HepG2 (cell line): ENCODE results near the gene SP140L.

Source experiments
- ELF3 ChIP-seq: IDR thresholded peaks from 2 replicates; pipeline ENCODE4 v1.6.1; 2016; ENCODE audit warnings: missing genetic modification reagents, missing compliant biosample characterization
- ESRRA ChIP-seq: sonication (generic); formaldehyde crosslinking; IDR thresholded peaks from 2 replicates; pipeline ENCODE4 v1.5.1; 2020; ENCODE audit warnings: mild to moderate bottlenecking, low read depth, missing genetic modification reagents
- EZH2 ChIP-seq: conservative IDR thresholded peaks from 2 replicates; pipeline ENCODE4 v1.6.1; 2012; ENCODE audit warnings: mild to moderate bottlenecking, low read depth, low read length, moderate library complexity
- HDAC6 ChIP-seq: fragments of 200-600 bp; sonication (generic); IDR thresholded peaks from 2 replicates; pipeline ENCODE4 v1.7.0; 2017; ENCODE audit warnings: mild to moderate bottlenecking, antibody characterized with exemption, low read length, low read depth
- HNF4G ChIP-seq, 2 experiments: sonication (generic) in 1 of 2; formaldehyde crosslinking in 1 of 2; IDR thresholded peaks; 2 replicates each; pipeline versions ENCODE4 v1.4.0 to v1.6.1; 2011 to 2020; ENCODE audit warnings: borderline replicate concordance in 2 of 2, low read depth in 2 of 2, mild to moderate bottlenecking in 2 of 2, low read length in 1 of 2, missing genetic modification reagents in 1 of 2, moderate library complexity in 1 of 2
- MXI1 ChIP-seq: IDR thresholded peaks from 3 replicates; pipeline ENCODE4 v1.6.1; 2012; ENCODE audit warnings: low read depth, low read length, inconsistent platforms, borderline replicate concordance
- TARDBP ChIP-seq: sonication (generic); formaldehyde crosslinking; IDR thresholded peaks from 2 replicates; pipeline ENCODE4 v1.8.0; 2022; ENCODE audit warnings: mild to moderate bottlenecking, missing genetic modification reagents
- TCF7L2 ChIP-seq: IDR thresholded peaks from 2 replicates; pipeline ENCODE4 v1.6.1; 2011; ENCODE audit warnings: mild to moderate bottlenecking, low read depth, low read length, moderate library complexity
- ZNF34 ChIP-seq: sonication (generic); formaldehyde crosslinking; IDR thresholded peaks from 2 replicates; pipeline ENCODE4 v1.4.0; 2020; ENCODE audit warnings: mild to moderate bottlenecking, missing genetic modification reagents, borderline replicate concordance
- TF ChIP-seq, protein P1 (sequence below): IDR thresholded peaks from 2 replicates; pipeline ENCODE4 v1.6.1; 2016; ENCODE audit warnings: control low read depth
- TF ChIP-seq, protein P2 (sequence below): sonication (generic); formaldehyde crosslinking; IDR thresholded peaks from 2 replicates; pipeline ENCODE4 v1.5.0; 2020; ENCODE audit warnings: mild to moderate bottlenecking, missing genetic modification reagents, moderate library complexity

- TF ChIP-seq EZH2: no peak
- no peak for TF ChIP-seq TCF7L2
- TF ChIP-seq HNF4G (IDR thresholded peaks at IDR 0.05; ENCODE audit: borderline replicate concordance, low read depth, low read length): no peak
- TF ChIP-seq HNF4G (CRISPR knock-in tag; IDR thresholded peaks at IDR 0.05; ENCODE audit: borderline replicate concordance, low read depth): no peak
- no peak for TF ChIP-seq ESRRA (CRISPR knock-in tag)
- TF ChIP-seq, protein P1, sequence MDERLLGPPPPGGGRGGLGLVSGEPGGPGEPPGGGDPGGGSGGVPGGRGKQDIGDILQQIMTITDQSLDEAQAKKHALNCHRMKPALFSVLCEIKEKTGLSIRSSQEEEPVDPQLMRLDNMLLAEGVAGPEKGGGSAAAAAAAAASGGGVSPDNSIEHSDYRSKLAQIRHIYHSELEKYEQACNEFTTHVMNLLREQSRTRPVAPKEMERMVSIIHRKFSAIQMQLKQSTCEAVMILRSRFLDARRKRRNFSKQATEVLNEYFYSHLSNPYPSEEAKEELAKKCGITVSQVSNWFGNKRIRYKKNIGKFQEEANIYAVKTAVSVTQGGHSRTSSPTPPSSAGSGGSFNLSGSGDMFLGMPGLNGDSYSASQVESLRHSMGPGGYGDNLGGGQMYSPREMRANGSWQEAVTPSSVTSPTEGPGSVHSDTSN (CRISPR knock-in tag): no peak
- TF ChIP-seq, protein P2, sequence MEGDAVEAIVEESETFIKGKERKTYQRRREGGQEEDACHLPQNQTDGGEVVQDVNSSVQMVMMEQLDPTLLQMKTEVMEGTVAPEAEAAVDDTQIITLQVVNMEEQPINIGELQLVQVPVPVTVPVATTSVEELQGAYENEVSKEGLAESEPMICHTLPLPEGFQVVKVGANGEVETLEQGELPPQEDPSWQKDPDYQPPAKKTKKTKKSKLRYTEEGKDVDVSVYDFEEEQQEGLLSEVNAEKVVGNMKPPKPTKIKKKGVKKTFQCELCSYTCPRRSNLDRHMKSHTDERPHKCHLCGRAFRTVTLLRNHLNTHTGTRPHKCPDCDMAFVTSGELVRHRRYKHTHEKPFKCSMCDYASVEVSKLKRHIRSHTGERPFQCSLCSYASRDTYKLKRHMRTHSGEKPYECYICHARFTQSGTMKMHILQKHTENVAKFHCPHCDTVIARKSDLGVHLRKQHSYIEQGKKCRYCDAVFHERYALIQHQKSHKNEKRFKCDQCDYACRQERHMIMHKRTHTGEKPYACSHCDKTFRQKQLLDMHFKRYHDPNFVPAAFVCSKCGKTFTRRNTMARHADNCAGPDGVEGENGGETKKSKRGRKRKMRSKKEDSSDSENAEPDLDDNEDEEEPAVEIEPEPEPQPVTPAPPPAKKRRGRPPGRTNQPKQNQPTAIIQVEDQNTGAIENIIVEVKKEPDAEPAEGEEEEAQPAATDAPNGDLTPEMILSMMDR: no peak
- no peak for TF ChIP-seq TARDBP (CRISPR knock-in tag)
- no peak for TF ChIP-seq ELF3 (CRISPR knock-in tag)
- no peak for TF ChIP-seq ZNF34 (CRISPR knock-in tag)
- no peak for TF ChIP-seq HDAC6
- TF ChIP-seq MXI1: no peak
Observed at GRCh38 chr2:230441227-230441897, 114.4 kb downstream of the SP140L start.
